UCSD-AML1 (cell line): Measurements from ENCODE around the gene LTBP1.

ENCODE experiments used
- DNase-seq: peaks from one replicate; lab custom pipeline; 2025; ENCODE audit not compliant: unreplicated experiment; lab: John Stamatoyannopoulos, UW

The LTBP1 gene

DNA sequence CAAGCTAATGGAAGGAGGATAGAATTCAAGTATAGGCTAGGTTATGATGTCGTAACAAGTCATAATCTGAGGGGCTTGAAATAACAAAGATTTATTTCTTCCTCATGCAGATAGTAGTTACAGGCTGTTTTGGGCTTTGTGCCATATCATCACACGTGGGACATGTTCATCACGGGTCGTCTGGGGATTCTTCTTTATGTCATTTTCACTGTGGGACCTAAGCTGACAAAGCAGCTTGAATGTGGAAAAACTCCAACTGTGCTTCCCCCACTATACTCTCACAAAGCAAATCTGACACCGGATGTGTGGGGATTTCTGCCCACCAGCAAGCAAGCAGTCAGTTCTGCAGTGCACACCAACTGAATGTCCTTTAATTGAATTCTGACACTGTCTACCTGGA is 124.8 kb downstream of the LTBP1 start:
- no peak for DNase-seq

DNA sequence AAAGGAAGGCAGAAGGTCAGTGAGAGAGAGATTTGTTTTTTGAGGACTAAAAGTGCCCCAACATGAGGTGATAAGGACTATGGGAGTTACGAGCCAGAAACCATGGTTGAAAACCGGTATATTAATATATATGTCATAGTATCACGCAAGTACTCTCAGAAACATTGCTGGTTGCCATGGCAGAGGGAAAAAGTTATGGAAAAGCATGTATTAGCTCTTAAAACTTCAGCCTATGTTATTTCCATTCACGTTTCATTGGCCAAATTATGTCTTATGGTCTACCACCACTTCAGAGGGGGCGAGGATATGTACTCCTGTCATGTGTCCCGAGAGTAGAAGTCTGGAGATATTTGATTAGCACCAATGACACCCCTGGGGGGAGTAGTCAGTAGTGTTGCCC is 125.9 kb downstream of the LTBP1 start:
- DNase-seq: no peak

- DNase-seq: no peak
Observed at GRCh38 chr2:33073018-33073417, 126.3 kb downstream of the LTBP1 start.

DNA sequence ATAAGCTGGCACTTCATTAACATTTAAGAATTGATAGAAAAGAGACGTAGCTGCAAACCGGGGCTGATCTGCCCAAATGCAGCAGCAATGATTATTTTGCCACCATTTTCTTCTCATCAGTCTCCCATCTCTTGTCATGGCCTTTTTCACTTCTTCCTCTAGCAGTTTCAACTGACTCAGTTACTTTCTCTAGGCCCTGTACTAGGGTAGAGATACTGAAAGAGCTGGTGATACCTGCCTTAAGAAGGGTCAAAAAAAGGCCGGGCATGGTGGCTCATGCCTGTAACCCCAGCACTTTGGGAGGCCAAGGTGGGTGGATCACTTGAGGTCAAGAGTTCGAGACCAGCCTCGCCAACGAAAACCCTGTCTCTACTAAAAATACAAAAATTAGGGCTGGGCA is 127.4 kb downstream of the LTBP1 start:
- DNase-seq: no peak

- DNase-seq: no peak
Observed at GRCh38 chr2:33077311-33077710, 130.6 kb downstream of the LTBP1 start.

GRCh38 chr2:33077844-33078243 is 131.1 kb downstream of the LTBP1 start:
- DNase-seq: no peak

GRCh38 chr2:33081691-33082090 is 134.9 kb downstream of the LTBP1 start:
- no peak for DNase-seq

DNA sequence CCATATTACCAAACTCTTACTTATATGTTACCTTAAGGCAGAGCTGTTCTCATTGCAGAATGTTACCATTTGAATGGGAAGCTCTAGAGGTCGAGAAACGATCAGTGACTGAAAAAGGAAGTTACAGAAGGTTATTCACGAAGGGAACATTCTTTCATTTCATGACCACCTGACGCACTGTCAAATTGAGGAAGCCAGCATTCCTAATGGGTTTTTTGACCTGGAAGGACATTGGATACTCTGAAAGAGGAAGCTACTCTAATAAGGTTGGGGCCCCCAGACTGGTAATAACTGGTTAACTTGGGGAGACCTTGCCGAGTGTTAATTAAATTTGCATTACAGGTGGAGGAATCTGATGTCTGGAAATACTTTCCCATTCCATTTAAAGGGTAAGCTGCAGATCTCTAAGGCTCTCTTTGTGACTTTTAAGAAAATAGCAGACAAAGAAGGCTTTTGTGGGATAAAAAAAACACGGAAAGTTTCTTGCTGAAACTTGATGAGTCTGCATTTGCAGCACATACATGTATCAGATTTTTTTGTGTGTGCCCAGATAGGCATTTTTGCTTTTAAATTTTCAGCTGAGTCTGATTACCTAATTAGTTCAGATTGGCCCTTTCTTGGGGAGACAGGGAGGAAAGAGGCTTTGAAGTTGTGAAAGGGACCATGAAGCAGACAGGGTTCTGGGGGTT is 137.1 kb downstream of the LTBP1 start:
- DNase-seq: no peak

DNA sequence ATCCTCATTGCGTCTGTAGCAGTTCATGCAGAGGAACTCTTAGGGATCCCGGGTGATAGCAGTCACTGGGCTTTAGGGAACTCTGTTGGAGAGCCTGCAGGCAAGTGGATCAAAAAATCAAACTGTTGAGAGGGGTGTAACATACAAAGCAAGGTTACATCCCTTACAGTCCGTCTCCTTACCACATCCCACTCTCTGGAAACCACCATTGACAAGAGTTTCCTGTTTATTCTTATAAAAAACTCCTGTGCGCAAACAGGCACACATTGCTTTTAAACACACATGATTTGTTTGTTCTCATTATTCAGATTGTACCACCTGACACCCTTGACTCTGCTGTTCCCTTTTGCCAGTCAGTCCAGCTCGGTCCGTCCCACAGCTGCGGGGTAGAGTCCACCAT is 137.7 kb downstream of the LTBP1 start:
- DNase-seq: no peak

DNA sequence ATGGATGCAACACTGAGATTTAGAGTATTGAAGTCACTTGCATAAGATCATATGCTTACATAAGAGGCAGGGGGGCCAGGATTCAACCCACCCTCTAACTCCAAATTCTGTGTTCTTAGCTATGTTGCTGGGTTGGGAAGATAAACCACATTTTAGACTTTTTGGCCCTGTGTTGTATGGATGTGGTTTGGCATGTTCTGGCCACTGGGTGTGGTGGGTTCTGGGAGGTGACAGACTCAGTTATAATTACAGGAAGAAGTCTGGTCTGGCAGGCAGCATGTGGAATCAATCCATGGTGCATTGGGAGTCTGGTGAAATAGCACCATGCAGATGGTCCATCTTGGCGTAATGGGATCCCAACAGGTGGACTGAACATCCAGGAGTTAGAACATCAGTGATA is 138.9 kb downstream of the LTBP1 start:
- DNase-seq: no peak

DNA sequence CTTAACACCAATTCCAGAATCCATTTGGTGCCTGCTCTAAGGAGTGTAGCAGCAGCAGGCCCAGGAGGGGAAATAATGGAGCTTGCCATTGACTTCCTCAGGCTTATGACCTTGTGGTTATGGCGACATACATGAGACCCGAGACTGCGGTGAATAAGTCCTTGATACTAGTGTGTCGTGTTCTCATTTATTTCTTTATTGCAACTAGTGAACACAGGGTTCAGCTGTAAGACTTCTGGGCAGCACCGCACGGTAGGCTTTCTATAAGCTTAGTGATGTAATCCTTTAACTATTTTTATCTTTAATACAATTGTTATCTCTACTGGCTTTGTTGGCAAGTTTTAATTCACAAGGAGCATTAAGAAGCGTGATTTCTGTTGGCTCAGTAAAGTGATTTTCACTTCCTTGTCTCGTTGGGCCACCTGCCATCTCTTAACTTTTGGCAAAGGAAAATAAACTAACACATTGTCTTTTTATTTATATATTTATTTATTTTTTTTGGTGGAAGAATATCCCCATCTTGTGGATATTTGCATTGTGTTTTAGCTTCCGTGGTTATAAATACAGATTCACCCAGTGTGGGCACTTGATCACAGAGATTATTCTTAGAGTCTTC is 139.8 kb downstream of the LTBP1 start:
- DNase-seq: no peak

- no peak for DNase-seq
Observed at GRCh38 chr2:33090553-33091134, 143.9 kb downstream of the LTBP1 start.

GRCh38 chr2:33091541-33092123 is 144.9 kb downstream of the LTBP1 start:
- DNase-seq: no peak

DNA sequence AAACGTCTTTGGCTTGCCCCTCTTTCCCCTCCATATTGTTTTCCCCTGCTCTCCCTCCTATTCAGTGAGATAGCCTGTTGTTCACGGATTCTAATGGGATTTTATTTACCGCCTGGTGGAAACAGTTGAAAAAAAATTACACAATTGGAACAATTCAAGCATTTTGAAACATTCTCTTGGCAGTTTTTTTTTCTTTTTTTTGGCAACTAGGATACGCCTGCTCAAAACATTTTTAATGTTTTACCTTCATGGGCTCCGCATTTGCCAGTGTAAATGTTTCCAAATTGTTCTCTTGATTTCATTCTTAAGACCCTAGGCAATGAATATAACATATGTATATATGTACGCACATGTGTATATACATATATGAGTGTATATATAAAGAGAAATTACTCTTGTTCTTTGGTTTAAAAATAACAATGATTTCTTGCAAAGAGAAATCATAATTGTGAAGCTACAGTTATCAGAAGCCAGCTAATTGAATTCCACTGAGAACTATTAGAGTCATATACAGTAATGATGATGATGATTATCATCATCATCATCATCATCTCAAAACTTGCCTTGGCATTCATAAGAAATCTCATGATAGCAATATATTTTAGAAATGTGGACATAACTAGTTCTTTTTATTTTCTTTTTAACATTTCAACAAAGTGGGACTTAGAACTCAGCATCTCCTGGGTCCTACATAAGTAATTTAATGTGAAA is 146.7 kb downstream of the LTBP1 start:
- no peak for DNase-seq

DNA sequence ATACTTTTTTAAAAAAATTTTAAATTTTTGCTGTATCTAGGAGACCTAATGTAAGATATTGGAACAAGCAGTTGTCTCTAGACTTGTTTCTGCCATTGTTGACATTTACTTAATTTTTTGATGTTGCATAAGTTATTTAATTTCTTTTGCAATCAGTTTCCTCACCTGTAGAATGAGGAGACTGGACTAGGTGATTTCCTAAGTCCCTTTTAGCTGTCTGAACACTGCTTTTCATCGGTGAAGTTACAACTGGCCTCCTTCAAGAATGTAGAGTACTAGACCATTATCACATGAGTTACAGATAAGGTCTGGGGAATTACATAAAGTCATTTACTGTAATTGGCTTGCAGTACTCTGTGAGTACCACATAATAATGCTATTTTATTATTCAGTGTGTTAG is 147.6 kb downstream of the LTBP1 start:
- DNase-seq: no peak

DNA sequence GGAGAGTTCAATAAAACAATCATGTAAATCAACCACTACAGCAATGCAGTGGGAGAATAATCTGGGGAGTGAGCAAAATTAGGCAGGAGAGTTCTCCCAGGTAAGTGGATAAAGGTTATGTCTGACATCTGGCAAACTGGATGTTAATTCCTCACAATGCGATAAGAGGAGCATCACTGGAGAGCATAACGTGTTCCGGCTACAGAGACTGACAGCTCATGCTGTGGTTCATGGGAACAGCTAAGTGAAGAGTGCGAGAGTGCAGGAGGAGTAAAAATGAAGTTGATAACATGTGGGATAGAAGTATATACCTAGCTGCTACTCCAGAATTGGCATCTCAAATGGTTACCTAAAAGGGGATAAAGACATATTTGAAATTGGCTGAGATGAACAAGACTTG is 153.2 kb downstream of the LTBP1 start:
- DNase-seq: no peak

DNA sequence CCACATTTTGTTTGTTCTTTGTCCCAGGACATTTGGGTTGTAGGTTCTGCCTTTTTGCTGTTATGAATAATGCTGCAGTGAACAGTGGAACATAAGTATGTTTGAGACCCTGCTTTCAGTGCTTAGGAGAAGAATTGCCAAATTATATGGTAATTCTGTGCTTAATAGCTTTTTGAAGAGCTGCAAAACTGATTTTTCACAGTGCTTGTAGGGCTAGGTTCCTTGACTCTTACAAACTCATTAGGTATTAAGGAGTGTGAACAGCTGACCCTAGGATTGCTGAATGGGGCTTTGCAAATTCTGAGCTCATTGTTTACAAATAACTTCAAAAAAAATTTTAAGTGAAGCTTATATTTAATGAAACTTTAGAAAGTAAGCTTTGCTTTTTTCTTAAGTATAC is 154.2 kb downstream of the LTBP1 start:
- no peak for DNase-seq

DNA sequence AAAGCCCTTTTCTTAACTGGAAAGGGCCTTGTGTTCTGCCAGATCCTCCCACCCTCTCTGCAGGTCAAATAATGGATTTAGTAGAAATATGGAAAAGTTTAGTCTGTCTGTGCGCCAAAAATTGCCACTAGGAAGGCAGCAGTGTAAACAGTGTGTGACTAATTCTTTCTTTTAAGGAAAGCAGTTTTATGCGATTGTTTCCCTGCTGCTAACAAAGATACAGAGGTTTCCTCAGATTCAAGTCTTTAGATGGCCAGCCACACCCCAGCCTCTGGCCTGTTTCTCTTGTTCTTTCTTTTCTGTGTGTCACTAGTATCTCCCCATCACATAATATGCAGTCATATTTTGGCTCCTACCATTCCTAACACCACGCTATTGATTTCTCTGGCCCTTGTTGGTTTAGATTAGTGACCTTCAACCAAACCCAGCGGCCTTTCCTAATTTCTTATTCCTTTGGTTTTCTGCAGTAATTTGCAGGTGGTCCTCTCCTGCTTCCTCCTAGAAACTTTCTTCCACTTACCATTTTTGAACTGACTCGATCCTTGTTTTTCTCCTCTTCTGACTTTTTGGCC is 157.4 kb downstream of the LTBP1 start:
- no peak for DNase-seq

DNA sequence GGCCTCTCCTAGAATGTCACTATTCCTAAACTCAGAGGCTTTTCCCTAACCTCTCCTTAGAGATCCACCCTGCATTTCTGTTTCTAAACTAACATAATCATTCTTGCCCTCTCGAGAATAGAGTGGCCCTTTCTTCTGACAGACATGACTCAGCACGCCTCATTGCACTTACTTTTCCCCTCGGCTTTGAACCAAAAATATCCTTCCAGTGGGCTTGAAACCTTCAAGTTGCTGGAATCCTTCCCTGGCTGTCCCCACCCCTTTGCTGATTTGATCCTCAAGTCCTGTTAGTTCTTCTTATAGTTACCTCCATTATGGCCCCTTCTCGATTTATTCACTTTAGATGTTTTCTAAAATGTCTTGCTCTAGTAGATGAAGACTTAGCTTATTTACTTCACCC is 158.0 kb downstream of the LTBP1 start:
- no peak for DNase-seq

GRCh38 chr2:33106115-33106514 is 159.4 kb downstream of the LTBP1 start:
- no peak for DNase-seq

- no peak for DNase-seq
Observed at GRCh38 chr2:33107690-33108482, 161.1 kb downstream of the LTBP1 start.
